Tongue (tissue), 2 donors: ENCODE measurements around the gene ULBP1. TPM values are rescaled to one million over a fixed set of nuclear protein-coding genes. Genes with fewer than 3 reads are reported as not detected.
"Not testable (repeated sequence)": the region's sequence is repeated elsewhere in the genome, so short reads cannot be mapped to it uniquely, and the experiment has no call there.

Source experiments
- DNase-seq: peaks from one replicate; pipeline ENCODE4 v3.0.0-alpha.2; 2015
- total RNA-seq: library from RNA; depleted of rRNA; stranded (reverse); fragments of >200 nt; gene quantifications from one replicate; pipeline ENCODE4 v1.2.3, GENCODE V29; 2014

Gene ULBP1
- total RNA-seq, 1 donor from 2014 or later = 0.41 TPM

DNA sequence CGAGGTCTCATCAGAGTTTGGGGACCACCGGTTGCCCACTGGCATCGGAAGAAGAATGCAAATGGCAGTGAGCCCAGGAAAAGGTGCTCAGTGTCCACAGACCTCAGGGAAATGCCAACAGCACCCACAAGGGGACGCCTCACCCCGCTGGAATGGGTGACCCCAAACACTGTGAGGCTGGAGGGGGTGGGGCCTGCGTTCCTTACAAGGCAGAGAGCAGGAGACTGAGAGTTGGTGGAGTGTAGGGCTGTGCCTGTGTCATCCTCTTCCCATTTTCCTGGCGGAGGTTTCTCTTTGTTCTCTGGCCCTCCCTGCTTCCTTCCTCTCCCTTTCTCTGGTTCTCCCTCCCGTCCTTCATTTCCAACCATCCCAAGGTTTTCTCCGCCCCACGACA, 9.8 kb upstream of the ULBP1 start:
- DNase-seq = not testable (repeated sequence)

DNA sequence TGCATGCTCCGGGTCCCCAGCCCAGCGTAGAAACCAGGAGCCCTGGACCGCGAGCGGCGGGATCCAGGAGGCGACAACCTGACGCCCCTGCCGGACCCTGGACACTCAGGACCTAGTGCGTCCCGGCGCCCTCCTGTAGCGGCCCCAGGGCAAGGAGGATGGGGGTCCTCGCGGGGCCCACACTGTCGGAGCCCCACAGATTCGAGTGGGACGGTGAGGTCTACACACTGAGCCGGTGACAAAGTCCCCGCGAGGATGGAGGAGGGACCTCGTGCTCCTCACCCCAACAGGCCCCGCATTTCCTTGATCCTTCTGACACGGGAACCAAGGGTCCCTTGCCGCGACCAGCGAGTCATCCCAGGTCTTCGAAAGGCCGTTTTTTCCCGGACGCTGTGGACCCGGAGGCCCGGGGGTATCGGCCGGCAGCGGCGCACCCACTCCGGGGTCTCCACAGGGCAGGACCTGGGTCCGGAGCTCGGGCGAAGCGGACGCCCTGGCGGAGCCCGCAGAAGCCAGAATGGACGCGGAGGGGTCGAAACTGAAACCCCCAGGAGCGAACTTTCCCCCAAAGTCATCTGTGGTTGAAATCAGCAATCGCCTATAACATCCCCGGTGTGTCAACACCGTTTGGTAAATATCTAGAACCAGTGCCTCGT, 9.3 kb upstream of the ULBP1 start:
- not testable (repeated sequence) for DNase-seq

DNA sequence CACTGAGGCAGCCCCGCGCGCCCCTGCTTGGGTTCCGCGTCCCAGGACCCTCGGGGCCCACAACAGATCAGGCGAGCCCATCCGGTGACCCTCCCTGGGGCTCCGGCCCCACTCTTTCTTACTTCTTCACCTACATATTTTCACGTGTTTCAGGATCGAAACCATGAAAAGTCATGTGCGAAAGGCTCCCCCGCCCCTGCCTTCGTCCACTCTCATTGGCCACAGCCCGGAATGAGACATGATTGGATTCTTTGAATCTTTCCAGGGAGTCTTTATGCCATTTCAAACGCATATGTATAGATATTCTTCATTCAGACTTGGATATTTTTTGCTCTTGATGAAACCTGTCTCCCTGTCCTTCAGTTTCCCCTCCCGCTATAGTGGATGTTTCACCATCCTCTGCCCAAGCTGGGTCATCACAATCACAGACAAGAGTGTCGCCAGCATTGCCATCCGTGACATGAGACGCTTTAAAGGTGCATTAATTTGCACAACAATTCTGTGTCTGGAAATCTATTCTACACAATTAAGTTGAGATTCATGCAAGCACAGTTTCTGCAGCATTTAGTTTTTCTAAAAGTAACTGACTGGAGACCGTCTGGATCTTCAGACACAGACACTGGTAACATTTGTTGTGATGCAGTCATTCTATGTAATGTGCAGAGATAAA, 8.6 kb upstream of the ULBP1 start:
- DNase-seq = not testable (repeated sequence)

DNA sequence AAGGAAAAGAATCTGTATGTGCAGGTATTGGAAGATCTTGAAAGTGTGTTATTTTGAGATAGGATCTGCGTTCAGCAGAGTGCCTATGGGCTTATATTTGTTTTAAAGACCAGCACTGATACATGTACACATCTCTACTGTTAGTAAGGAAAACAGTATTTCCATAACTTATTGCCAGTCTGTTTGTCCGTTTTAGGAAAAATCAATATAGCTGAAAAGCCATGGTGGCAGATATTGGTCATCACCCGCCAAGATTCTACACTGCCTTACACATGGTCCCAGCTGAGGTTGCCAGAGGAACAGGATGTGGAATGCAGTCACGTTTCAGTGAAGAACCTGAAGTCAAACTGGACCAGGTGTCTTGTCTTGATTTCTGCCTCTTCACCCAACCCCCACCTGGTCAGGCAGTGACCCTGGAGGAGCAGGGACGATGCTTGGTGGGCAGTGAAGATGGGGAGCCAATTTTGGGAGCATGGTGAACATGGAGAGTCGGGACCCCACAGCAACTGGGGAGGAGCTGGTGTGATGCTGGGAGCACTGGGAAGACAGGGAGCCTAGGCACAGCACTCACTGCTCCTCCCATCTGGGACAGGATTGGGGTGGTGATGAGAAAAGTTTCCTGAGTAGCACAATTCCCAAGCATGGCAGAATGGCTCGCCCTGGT, 8.0 kb upstream of the ULBP1 start:
- not testable (repeated sequence) for DNase-seq

DNA sequence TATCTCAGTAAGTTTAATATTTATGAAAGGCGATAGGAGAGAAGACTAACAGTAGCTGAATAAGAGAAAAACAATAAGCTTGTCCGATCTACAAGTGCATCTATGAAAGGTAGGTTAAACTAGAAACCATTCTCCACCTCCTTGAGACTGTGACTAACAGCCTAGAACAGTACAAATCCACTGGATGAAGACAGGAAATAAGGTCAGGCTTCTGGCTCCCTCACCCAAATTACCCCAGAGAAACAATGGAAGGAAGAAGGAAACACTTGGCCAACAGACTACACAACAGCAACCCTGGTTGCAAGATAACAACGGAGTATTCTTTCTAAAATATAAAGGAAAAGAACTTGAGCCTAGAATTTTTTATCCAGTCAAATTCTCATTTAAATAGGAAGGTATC, 5.6 kb upstream of the ULBP1 start:
- not testable (repeated sequence) for DNase-seq

DNA sequence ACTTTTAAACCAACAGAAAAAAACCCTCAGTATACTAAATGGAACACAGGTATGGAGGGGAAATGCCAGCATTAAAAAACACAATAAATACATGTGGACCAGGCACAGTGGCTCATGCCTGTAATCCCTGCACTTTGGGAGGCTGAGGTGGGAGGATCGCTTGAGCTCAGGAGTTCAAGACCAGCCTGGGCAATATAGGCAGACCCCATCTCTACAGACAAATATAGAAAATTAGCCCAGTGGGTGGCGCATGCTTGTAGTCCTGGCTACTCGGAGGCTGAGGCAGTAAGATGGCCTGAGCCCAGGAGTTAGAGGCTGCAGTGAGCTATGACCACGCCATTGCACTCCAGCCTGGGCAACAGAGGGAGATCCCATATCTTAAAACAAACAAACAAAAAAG, 3.9 kb upstream of the ULBP1 start:
- not testable (repeated sequence) for DNase-seq

DNA sequence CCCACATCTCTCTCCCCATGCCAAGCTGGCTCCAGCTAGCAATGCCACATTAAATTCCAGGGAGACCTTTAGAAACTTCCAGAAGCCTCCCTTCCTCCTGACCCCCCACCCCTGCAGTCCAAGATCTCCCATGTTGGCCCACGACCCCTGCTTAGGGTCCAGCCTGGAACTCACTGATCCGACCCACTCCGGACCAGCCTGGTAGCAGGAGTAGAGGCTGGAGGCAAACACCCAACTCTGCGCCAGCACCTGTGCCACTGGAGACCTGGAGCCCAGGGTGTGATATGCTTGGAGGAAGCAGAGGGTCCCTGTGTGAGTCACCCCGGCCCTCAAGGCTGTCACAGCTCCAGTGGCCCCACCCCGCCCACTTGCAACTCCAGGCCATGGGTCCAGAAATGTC, 3.3 kb upstream of the ULBP1 start:
- no peak for DNase-seq

DNA sequence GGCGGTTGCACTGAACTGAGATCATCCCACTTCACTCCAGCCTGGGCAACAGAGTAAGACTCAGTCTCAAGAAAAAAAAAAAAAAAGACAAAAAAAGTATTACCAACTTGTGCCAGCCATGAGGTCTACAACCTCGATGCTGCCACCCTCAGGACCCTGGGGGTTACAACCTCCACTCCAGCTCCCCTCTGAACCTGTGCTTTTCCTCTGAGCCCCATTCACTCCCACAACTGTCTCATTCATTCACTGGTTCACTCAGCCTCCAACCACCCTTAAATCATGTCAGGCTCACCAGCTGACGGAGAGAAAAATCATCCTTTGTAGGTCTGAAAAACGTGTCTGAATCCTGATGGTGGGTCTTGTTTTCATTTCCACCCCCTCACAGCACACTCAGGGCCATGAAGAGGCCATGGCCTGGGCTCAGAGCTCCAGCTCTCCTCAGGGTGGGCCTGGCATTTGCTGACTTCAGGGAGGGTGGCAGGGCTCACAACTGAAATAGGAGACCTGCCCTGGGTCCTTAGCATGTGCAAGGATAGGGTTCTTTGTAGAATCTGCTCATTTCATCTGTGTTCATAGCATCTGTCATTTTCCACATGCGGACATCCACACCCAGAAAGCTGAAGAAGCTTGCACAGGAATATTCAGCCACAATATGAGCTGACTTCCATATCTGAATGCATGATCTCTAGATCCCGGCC, 1.9 kb upstream of the ULBP1 start:
- DNase-seq = peak; percentile 11

DNA sequence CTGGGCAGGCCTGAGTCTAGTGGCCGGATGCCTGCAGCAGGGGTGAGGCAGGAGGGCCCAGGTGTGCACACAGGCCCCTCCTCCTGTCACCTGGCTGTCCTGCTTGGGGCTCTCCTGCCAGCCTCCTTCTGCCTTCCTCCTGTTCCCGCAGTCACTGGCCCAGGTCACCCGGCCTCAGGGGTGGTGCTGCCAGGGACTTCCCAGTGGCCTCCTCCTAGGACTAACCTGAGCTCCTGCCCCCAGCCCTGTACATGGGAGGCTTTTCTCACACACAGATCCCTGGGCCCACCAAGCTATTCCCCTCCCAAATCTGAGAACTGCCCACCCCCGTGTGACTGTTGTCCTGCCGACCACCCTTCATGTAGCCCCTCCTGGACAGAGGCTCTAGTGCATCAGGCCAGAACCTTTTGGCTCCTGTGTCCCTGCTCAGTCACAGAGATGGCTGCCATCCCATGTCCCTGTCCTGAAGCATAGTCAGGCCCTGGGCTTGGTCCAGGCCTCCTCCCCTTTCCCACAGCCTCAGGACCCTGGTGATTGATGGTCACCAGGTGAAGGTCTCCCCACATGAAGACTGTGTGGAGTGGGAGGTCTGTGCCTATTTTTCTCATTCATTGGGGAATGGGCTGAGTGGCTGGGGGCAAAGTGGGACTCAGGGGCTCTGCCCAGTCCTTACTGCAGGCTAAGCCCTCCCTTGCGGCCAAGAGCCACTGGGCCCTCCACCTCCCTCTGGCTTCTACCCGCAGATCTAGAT, 1.1 kb upstream of the ULBP1 start:
- DNase-seq = no peak

DNA sequence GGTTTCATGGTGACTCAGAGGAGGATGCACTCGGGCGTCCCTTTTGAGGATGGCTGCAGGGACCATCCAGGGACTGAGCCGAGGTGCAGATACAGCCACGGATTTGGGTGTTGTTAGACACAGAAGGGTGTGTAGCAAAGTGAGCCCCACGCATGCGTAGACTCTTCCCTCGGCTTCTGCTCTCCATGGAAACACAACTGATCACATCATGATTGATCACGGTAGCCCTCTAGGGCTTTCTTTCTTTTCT, 606 bp upstream of the ULBP1 start:
- DNase-seq = no peak

DNA sequence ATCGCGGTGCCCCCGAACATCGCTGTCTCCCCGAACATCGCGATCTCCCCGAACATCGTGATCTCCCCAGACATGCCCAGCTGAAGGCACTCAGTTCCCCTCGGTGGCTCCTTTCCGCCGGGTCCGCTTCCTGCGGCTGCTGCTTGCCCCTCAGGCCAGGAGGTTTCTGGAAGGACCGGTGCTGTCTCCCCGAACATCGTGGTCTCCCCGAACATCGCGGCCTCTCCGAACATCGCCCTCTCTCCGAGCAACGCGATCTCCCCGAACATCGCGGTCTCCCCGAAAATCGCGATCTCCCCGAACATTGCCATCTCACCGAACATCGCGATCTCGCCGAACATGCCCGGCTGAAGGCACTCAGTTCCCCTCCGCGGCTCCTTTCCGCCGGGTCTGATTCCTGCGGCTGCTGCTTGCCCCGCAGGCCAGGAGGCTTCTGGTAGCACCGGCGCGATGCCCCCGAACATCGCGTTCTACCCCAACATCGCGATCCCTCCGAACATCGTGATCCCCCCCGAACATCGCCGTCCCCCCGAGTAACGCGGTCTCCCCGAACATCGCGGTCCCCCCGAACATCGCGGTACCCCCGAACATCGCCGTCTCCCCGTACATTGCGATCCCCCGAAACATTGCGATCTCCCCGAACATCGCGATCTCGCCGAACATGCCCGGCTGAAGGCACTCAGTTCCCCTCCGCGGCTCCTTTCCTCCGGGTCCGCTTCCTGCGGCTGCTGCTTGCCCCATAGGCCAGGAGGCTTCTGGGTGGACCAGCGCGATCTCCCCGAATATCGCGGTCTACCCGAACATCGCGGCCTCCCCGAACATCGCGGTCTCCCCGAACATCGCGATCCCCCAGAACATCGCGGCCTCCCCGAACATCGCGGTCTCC, 808 bp downstream of the ULBP1 start:
- peak; percentile 33 for DNase-seq

DNA sequence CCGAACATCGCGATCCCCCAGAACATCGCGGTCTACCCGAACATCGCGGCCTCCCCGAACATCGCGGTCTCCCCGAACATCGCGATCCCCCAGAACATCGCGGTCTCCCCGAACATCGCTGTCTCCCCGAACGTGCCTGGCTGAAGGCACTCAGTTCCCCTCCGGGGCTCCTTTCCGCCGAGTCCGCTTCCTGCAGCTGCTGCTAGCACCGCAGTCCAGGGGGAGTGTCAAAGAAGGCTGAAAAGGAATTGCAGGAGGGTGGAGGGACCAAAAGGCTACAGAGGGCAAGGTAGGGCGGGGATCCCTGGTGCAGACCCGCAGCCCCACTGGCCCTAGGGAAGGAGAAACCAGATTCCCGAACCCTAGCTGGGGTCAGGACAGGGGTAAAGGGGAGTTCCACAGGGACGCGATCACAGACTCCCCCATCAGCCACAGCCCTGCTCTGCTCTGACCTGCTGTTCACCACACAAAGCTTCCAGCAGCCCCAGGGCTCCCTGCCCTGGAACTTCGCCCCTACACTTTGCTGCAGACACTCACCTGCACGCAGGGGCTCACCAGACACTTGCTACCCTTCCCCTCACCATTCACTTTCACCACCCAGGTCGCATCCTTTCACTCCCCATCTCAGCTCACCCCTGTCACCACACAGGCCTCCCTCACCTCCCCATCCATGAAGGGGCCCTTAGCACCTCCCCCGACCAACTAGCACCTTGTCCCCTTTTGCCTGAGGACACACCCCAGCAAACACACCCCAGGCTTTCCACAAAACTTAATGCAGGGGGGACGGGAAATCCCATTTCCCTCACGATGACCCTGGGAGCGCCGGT, 1.7 kb downstream of the ULBP1 start:
- peak; percentile 57 for DNase-seq

DNA sequence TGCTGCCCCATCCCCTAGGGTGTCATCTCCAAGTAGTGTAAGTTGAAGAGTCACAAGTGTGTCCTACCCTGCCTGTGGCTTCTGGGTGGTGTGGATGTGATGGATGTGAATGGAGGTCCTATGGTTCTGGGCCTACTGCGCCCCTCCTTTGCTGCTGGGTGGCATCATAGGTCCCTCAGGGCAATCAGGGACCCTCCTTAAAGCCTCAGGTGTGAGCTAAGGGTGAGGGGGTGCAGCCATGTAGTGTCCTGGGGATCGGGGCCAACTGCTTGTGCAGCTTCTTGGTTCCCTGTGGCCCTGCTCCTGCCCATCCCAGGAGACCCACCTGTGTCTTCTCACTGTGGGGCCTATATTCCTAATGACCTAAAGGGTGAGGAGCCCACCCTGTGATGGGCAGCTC, 2.6 kb downstream of the ULBP1 start:
- not testable (repeated sequence) for DNase-seq

DNA sequence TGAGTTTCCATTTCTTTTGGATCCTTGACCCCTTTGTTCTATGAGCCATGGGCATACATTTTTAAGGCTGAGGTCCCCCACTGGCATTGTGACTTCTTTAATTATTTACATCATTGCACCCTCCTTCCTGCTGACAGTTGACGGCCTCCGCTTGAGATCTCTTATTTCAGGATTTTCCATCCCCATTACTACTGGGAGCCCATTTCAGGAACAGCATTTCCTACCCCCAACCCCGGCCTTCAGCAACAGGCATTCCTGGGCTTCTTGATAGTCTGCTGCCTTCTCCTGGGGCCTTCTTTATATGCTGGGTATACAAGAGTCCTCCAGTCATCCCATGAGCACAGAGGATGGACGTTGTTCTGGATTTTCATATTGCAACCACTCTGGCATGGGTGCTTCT, 3.8 kb downstream of the ULBP1 start:
- no peak for DNase-seq

DNA sequence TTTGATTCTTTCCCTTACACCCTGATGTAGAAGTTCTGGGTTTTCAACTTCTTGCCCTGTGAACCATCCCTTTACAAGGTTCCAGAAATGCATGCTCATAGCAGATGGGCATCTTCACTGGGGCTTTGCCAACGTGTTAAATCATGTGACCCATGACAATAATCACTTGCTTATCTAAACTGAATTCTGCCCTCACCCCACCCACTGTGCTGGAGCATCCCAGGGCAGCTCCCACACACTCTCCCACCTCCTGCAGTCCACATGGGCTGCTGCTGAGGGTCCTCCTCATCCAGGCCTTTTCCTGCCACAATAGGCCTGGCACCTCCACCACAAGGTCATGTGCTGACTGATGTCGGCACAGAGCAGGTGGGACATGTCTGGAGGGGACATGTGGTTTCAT, 4.3 kb downstream of the ULBP1 start:
- not testable (repeated sequence) for DNase-seq

DNA sequence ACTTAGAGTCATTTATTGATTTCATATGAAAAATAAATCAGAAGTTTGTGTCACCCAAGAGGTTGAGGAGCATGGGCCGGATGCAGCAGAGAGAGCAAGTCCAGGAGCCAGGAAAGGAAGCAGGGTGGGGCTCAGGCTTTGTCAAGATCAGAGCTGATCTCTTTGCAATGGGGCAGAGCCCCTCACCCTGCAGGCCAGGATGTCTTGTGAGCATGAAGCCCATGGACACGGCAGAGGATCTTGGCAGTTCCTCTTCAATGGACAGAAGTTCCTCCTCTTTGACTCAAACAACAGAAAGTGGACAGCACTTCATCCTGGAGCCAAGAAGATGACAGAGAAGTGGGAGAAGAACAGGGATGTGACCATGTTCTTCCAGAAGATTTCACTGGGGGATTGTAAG, 5.2 kb downstream of the ULBP1 start:
- not testable (repeated sequence) for DNase-seq

DNA sequence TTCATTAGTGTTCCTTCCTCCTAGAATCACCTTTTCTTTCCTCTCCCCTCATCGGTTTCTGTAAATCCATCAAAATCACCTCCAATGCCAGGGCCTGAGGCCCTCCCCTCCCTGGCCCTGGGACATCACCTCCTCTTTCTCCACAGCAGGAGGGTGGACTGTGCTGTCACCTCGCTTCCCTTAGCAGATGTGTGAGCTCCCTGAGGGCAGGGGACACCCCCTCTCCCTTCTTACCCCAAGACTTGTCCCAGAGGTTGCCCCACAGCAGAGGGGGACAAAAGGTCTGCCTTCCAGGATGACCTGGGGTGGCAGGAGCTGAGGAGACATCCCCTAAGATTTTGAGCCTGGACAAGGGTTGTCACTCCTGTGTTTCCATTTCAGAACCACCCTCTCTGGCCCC, 5.9 kb downstream of the ULBP1 start:
- DNase-seq = no peak

DNA sequence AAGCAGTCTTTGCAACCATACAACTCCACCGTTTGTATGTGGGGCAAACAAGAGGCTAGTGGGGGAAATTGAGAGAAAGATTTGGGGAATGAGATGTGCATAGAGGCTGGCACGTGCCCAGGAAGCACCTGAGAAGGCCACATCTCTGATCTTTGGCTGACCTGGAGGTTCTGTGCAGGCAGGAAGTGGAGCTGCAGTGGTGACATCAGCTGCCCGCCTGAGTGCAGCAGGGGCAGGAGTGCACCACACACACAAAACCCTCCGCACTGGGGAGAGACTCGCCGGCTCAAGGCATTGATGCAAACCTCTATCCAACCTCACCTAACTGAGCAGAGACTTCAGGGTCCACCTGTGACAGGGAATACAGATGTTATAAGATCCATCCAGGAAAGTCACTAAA, 10.7 kb downstream of the ULBP1 start:
- DNase-seq = not testable (repeated sequence)

DNA sequence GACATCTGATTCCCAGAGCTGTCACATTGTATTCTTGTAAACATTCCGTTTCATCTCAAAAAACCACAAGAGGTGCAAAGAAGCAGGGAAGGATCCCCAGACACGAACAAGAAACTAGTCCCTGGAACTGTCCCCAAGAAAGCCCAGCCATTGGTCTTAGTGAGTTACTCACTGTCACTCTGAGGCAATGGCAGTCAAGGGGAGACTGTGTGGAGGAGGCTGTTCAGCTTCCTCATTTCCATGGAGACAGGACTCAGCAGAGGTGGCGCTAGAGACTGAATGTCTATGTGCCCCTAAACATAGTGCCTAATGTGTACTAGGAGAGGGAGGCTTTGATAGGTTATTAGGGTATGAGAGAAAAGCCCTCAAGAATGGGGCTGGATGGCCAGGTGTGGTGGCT, 11.1 kb downstream of the ULBP1 start:
- DNase-seq = no peak

DNA sequence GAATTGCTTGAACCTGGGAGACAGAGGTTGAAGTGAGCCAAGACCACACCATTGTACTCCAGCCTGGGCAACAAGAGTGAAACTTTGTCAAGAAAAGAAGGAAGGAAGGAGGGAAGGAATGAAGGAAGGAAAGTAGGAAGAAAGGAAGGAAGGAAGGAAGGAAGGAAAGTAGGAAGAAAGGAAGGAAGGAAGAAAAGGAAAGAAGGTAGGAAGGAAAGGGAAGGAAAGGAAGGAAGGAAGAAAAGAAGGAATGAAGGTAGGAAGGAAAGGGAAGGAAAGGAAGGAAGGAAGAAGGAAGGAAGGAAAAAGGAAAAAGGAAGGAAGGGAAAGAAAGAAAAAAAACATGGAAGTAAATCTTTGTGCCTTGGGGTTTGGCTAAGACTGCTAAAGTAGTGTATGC, 11.7 kb downstream of the ULBP1 start:
- no peak for DNase-seq

DNA sequence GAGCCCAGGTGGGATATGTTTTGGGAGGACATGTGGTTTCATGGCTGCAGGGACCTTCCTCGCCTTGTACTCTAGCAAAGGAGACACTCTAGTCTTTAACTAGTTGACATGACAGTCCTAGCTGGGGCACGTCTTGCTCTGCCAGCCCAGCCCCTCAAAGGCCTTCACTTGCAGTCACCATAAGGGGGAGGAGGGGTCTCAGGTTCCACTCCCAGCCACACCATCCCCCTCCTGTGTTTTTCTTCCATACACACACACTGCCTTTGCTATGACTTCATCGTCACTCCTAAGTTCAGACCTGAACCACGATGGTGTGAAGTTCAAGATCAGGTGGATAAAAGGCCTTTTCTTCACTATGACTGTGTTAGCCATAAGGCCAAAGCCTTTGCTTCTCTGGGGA, 13.5 kb downstream of the ULBP1 start:
- no peak for DNase-seq
